Measurements from ENCODE around the gene ABCC11. TPM values are rescaled to one million over a fixed set of nuclear protein-coding genes. Genes with fewer than 3 reads are reported as not detected.
"Not testable (repeated sequence)": the region's sequence is repeated elsewhere in the genome, so short reads cannot be mapped to it uniquely, and the experiment has no call there.

ABCC11 gene
- polyA plus RNA-seq, 3 donors, result 0.11 to 0.22 (median 0.14) TPM

GRCh38 chr16:48173889-48174288 lies 73.5 kb downstream of the ABCC11 start:
- no peak for DNase-seq (ENCODE audit: extremely low read depth in 1 of 11, low read depth in 9 of 11, low spot score in 4 of 11)

- no peak for DNase-seq (ENCODE audit: extremely low read depth in 1 of 11, low read depth in 9 of 11, low spot score in 4 of 11)
Measured at GRCh38 chr16:48172682-48173081, 74.7 kb downstream of the ABCC11 start.

GRCh38 chr16:48169896-48170295 lies 77.4 kb downstream of the ABCC11 start:
- no peak for DNase-seq (ENCODE audit: extremely low read depth in 1 of 11, low read depth in 9 of 11, low spot score in 4 of 11)

GRCh38 chr16:48168075-48168474 lies 79.3 kb downstream of the ABCC11 start:
- no peak for DNase-seq (ENCODE audit: extremely low read depth in 1 of 11, low read depth in 9 of 11, low spot score in 4 of 11)

GRCh38 chr16:48166617-48167016 lies 80.7 kb downstream of the ABCC11 start:
- not testable (repeated sequence) for DNase-seq (ENCODE audit: extremely low read depth in 1 of 11, low read depth in 9 of 11, low spot score in 4 of 11)

- no peak for DNase-seq (ENCODE audit: extremely low read depth in 1 of 11, low read depth in 9 of 11, low spot score in 4 of 11)
Measured at GRCh38 chr16:48165961-48166578, 81.3 kb downstream of the ABCC11 start.

GRCh38 chr16:48164907-48165715 lies 82.2 kb downstream of the ABCC11 start:
- DNase-seq (ENCODE audit: extremely low read depth in 1 of 11, low read depth in 9 of 11, low spot score in 4 of 11), result peak; percentile 13 to 51 (median 33)

GRCh38 chr16:48162839-48163410 lies 84.4 kb downstream of the ABCC11 start:
- no peak for DNase-seq (ENCODE audit: extremely low read depth in 1 of 11, low read depth in 9 of 11, low spot score in 4 of 11)

GRCh38 chr16:48161906-48162305 lies 85.4 kb downstream of the ABCC11 start:
- DNase-seq (ENCODE audit: extremely low read depth in 1 of 11, low read depth in 9 of 11, low spot score in 4 of 11), result no peak

- no peak for DNase-seq (ENCODE audit: extremely low read depth in 1 of 11, low read depth in 9 of 11, low spot score in 4 of 11)
Measured at GRCh38 chr16:48160575-48160974, 86.8 kb downstream of the ABCC11 start.

GRCh38 chr16:48158296-48158695 lies 89.0 kb downstream of the ABCC11 start:
- no peak for DNase-seq (ENCODE audit: extremely low read depth in 1 of 11, low read depth in 9 of 11, low spot score in 4 of 11)

GRCh38 chr16:48157794-48158193 lies 89.5 kb downstream of the ABCC11 start:
- no peak for DNase-seq (ENCODE audit: extremely low read depth in 1 of 11, low read depth in 9 of 11, low spot score in 4 of 11)

GRCh38 chr16:48157302-48157701 lies 90.0 kb downstream of the ABCC11 start:
- no peak for DNase-seq (ENCODE audit: extremely low read depth in 1 of 11, low read depth in 9 of 11, low spot score in 4 of 11)

- DNase-seq (ENCODE audit: extremely low read depth in 1 of 11, low read depth in 9 of 11, low spot score in 4 of 11), result peak; percentile 31 to 61 (median 56)
Measured at GRCh38 chr16:48156790-48157209, 90.5 kb downstream of the ABCC11 start.

- DNase-seq (ENCODE audit: extremely low read depth in 1 of 11, low read depth in 9 of 11, low spot score in 4 of 11), result no peak
Measured at GRCh38 chr16:48155926-48156789, 91.2 kb downstream of the ABCC11 start, which contains the start of gene ABCC12. Gene ABCC12 (minus strand): TSS chr16:48155993. CDS start chr16:48146424, 9,569 bp downstream.

- DNase-seq (ENCODE audit: extremely low read depth in 1 of 11, low read depth in 9 of 11, low spot score in 4 of 11), result no peak
Measured at GRCh38 chr16:48153774-48154173, 93.6 kb downstream of the ABCC11 start.

GRCh38 chr16:48152226-48152625 lies 95.1 kb downstream of the ABCC11 start:
- no peak for DNase-seq (ENCODE audit: extremely low read depth in 1 of 11, low read depth in 9 of 11, low spot score in 4 of 11)

GRCh38 chr16:48150707-48151106 lies 96.6 kb downstream of the ABCC11 start:
- DNase-seq (ENCODE audit: extremely low read depth in 1 of 11, low read depth in 9 of 11, low spot score in 4 of 11), result no peak

- DNase-seq (ENCODE audit: extremely low read depth in 1 of 11, low read depth in 9 of 11, low spot score in 4 of 11), result no peak
Measured at GRCh38 chr16:48146710-48147109, 100.6 kb downstream of the ABCC11 start.
